Ishikawa (cell line): ENCODE results near the gene KCNJ6.

Experiments
- CREB1 ChIP-seq: IDR thresholded peaks from 2 replicates; pipeline ENCODE4 v1.6.1; 2012; ENCODE audit warnings: low read depth
- EGR1 ChIP-seq: IDR thresholded peaks from 2 replicates; pipeline ENCODE4 v1.6.1; 2012
- EP300 ChIP-seq: IDR thresholded peaks from 2 replicates; pipeline ENCODE4 v1.6.1; 2012; ENCODE audit warnings: borderline replicate concordance
- FOXM1 ChIP-seq: IDR thresholded peaks from 2 replicates; pipeline ENCODE4 v1.6.1; 2012; ENCODE audit warnings: low read depth, borderline replicate concordance
- RAD21 ChIP-seq: IDR thresholded peaks from 2 replicates; pipeline ENCODE4 v1.6.1; 2012; ENCODE audit warnings: low read depth
- TAF1 ChIP-seq: IDR thresholded peaks from 2 replicates; pipeline ENCODE4 v1.6.1; 2012; ENCODE audit warnings: low read depth, mild to moderate bottlenecking
- TEAD4 ChIP-seq: IDR thresholded peaks from 2 replicates; pipeline ENCODE4 v1.6.1; 2012
- TF ChIP-seq, protein P1 (sequence below): IDR thresholded peaks from 2 replicates; pipeline ENCODE4 v1.6.1; 2012
- TF ChIP-seq, protein P2 (sequence below): IDR thresholded peaks from 2 replicates; pipeline ENCODE4 v1.6.1; 2012; ENCODE audit warnings: low read depth, mild to moderate bottlenecking

- TF ChIP-seq TAF1 = no peak
- TF ChIP-seq EGR1 = no peak
- TF ChIP-seq RAD21 = no peak
- TF ChIP-seq EP300 = no peak
- TF ChIP-seq, protein P1, sequence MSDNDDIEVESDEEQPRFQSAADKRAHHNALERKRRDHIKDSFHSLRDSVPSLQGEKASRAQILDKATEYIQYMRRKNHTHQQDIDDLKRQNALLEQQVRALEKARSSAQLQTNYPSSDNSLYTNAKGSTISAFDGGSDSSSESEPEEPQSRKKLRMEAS = no peak
- no peak for TF ChIP-seq TEAD4
- TF ChIP-seq, protein P2, sequence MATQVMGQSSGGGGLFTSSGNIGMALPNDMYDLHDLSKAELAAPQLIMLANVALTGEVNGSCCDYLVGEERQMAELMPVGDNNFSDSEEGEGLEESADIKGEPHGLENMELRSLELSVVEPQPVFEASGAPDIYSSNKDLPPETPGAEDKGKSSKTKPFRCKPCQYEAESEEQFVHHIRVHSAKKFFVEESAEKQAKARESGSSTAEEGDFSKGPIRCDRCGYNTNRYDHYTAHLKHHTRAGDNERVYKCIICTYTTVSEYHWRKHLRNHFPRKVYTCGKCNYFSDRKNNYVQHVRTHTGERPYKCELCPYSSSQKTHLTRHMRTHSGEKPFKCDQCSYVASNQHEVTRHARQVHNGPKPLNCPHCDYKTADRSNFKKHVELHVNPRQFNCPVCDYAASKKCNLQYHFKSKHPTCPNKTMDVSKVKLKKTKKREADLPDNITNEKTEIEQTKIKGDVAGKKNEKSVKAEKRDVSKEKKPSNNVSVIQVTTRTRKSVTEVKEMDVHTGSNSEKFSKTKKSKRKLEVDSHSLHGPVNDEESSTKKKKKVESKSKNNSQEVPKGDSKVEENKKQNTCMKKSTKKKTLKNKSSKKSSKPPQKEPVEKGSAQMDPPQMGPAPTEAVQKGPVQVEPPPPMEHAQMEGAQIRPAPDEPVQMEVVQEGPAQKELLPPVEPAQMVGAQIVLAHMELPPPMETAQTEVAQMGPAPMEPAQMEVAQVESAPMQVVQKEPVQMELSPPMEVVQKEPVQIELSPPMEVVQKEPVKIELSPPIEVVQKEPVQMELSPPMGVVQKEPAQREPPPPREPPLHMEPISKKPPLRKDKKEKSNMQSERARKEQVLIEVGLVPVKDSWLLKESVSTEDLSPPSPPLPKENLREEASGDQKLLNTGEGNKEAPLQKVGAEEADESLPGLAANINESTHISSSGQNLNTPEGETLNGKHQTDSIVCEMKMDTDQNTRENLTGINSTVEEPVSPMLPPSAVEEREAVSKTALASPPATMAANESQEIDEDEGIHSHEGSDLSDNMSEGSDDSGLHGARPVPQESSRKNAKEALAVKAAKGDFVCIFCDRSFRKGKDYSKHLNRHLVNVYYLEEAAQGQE = no peak
- no peak for TF ChIP-seq CREB1
- TF ChIP-seq FOXM1 = no peak
Measured at GRCh38 chr21:37770461-37770860, 145.8 kb downstream of the KCNJ6 start.
